H1 (cell line): ENCODE data around the gene PKD1L1. TPM values are rescaled to one million over a fixed set of nuclear protein-coding genes. Genes with fewer than 3 reads are reported as not detected.

Experiments
- CTCF ChIA-PET: fragments of 300-600 bp; sonication (Branson Sonifier 250); formaldehyde crosslinking; loops from one replicate; lab custom pipeline; 2021; ENCODE audit not compliant: partially characterized antibody; lab: Charles Lee
- POLR2A ChIA-PET: fragments of 300-600 bp; sonication (Branson Sonifier 250); formaldehyde crosslinking; loops from one replicate; lab custom pipeline; 2021; ENCODE audit warnings: inconsistent platforms; ENCODE audit not compliant: partially characterized antibody; lab: Charles Lee
- DNase-seq, 2 experiments: peaks; one replicate each; pipeline versions ENCODE4 v3.0.0 to v3.0.0-alpha.2; 2010 to 2022; ENCODE audit warnings: low spot score in 2 of 2, low read depth in 1 of 2, mixed read lengths in 1 of 2
- FAIRE-seq: peaks from 2 replicates; lab custom pipeline; 2011; peaks lifted over from hg19 to GRCh38; lab: Jason Lieb, UNC
- H2AFZ ChIP-seq: 2 replicates; pipeline ENCODE4 v1.8.1; 2012; ENCODE audit warnings: low read length, inconsistent platforms
- H2AK5ac ChIP-seq: 2 replicates; pipeline ENCODE4 v1.6.1; 2013; ENCODE audit warnings: low read depth, low read length
- H2BK120ac ChIP-seq: replicated peaks from 2 replicates; pipeline ENCODE3; 2013; ENCODE audit warnings: low read depth, low read length, inconsistent platforms
- H2BK12ac ChIP-seq: 2 replicates; pipeline ENCODE4 v1.6.1; 2013; ENCODE audit warnings: low read depth, low read length
- H2BK15ac ChIP-seq: 2 replicates; pipeline ENCODE4 v1.6.1; 2013; ENCODE audit warnings: low read length
- H2BK20ac ChIP-seq: 2 replicates; pipeline ENCODE4 v1.6.1; 2013; ENCODE audit warnings: low read length
- H2BK5ac ChIP-seq: 2 replicates; pipeline ENCODE4 v1.6.1; 2013; ENCODE audit warnings: low read depth, low read length
- H3K14ac ChIP-seq: 2 replicates; pipeline ENCODE4 v1.6.1; 2013; ENCODE audit warnings: inconsistent platforms; ENCODE audit not compliant: insufficient read length
- H3K18ac ChIP-seq: 2 replicates; pipeline ENCODE4 v1.6.1; 2013; ENCODE audit warnings: low read length; ENCODE audit errors: extremely low read depth
- H3K23ac ChIP-seq: 2 replicates; pipeline ENCODE4 v1.6.1; 2013; ENCODE audit warnings: inconsistent platforms; ENCODE audit not compliant: insufficient read length
- H3K23me2 ChIP-seq: 2 replicates; pipeline ENCODE4 v1.6.1; 2013; ENCODE audit warnings: low read depth, low read length
- H3K27ac ChIP-seq: 2 replicates; pipeline ENCODE4 v1.6.1; 2011; ENCODE audit warnings: low read depth, low read length, inconsistent platforms
- H3K27me3 ChIP-seq, 4 experiments: replicated peaks in 1 of 4; 1 replicate in 1 of 4; 2 replicates in 3 of 4; pipeline versions ENCODE4 v1.6.1 to v1.8.1; 2011 to 2013; ENCODE audit warnings: low read length in 3 of 4, mild to moderate bottlenecking in 3 of 4, inconsistent platforms in 2 of 4, mixed read lengths in 2 of 4, moderate library complexity in 1 of 4; ENCODE audit not compliant: control insufficient read depth in 3 of 4, insufficient read depth in 3 of 4; ENCODE audit errors: extremely low read depth in 1 of 4
- H3K36me3 ChIP-seq, 4 experiments: 2 replicates each; pipeline versions ENCODE4 v1.6.1 to v1.8.1; 2011 to 2013; ENCODE audit warnings: mild to moderate bottlenecking in 4 of 4, low read length in 3 of 4, moderate library complexity in 2 of 4, control low read depth in 1 of 4, inconsistent platforms in 1 of 4; ENCODE audit not compliant: insufficient read depth in 4 of 4, control insufficient read depth in 2 of 4
- H3K4ac ChIP-seq: replicated peaks from 2 replicates; pipeline ENCODE3; 2013; ENCODE audit warnings: low read length, low read depth, mixed read lengths, inconsistent platforms; ENCODE audit not compliant: insufficient read length
- H3K4me1 ChIP-seq, 4 experiments: replicated peaks in 1 of 4; 1 replicate in 1 of 4; 2 replicates in 3 of 4; pipeline versions ENCODE4 v1.6.1 to v1.8.1; 2011 to 2013; ENCODE audit warnings: low read length in 3 of 4, inconsistent platforms in 2 of 4, mixed read lengths in 1 of 4; ENCODE audit not compliant: insufficient read depth in 4 of 4, control insufficient read depth in 3 of 4
- H3K4me2 ChIP-seq, 2 experiments: 2 replicates each; pipeline versions ENCODE4 v1.6.1 to v1.8.1; 2011 to 2013; ENCODE audit warnings: low read depth in 2 of 2, low read length in 2 of 2, control low read depth in 1 of 2, inconsistent platforms in 1 of 2, mild to moderate bottlenecking in 1 of 2; ENCODE audit not compliant: insufficient read depth in 1 of 2
- H3K4me3 ChIP-seq, 4 experiments: fragments of 200-600, 300-600 bp in 1 of 4; sonication (generic), shearing (Covaris generic), sonication (Bioruptor Twin) in 1 of 4; 2 replicates each; pipeline versions ENCODE4 v1.5.1 to v1.8.1; 2011 to 2016; ENCODE audit warnings: low read length in 4 of 4, low read depth in 3 of 4, control low read depth in 2 of 4, inconsistent platforms in 2 of 4, mild to moderate bottlenecking in 2 of 4, mixed read lengths in 1 of 4, moderate library complexity in 1 of 4; ENCODE audit not compliant: insufficient read depth in 2 of 4; ENCODE audit errors: extremely low read depth in 1 of 4
- H3K56ac ChIP-seq: replicated peaks from 2 replicates; pipeline ENCODE3; 2013; ENCODE audit warnings: low read depth, mild to moderate bottlenecking, mixed read lengths, low read length, inconsistent platforms; ENCODE audit not compliant: insufficient read length
- H3K79me1 ChIP-seq: 2 replicates; pipeline ENCODE4 v1.6.1; 2013; ENCODE audit warnings: low read depth, low read length, control low read depth
- H3K79me2 ChIP-seq, 2 experiments: 2 replicates each; pipeline versions ENCODE4 v1.6.1 to v1.8.1; 2012 to 2013; ENCODE audit warnings: low read length in 2 of 2, mild to moderate bottlenecking in 2 of 2, inconsistent platforms in 1 of 2; ENCODE audit not compliant: insufficient read depth in 2 of 2, control insufficient read depth in 1 of 2
- H3K9ac ChIP-seq, 4 experiments: replicated peaks in 1 of 4; 1 replicate in 1 of 4; 2 replicates in 3 of 4; pipeline versions ENCODE4 v1.6.1 to v1.8.1; 2011 to 2013; ENCODE audit warnings: low read depth in 3 of 4, low read length in 3 of 4, control low read depth in 2 of 4, mild to moderate bottlenecking in 2 of 4, moderate library complexity in 2 of 4, inconsistent platforms in 1 of 4; ENCODE audit errors: extremely low read depth in 1 of 4
- H3K9me3 ChIP-seq, 2 experiments: 2 replicates each; pipeline versions ENCODE4 v1.6.1 to v1.8.1; 2012 to 2013; ENCODE audit warnings: mild to moderate bottlenecking in 2 of 2, moderate library complexity in 2 of 2, control low read depth in 1 of 2, inconsistent platforms in 1 of 2, low read depth in 1 of 2, low read length in 1 of 2, mixed read lengths in 1 of 2; ENCODE audit not compliant: insufficient read depth in 2 of 2
- H4K20me1 ChIP-seq, 2 experiments: replicated peaks in 1 of 2; 2 replicates each; pipeline versions ENCODE3 to v1.8.1; 2011 to 2013; ENCODE audit warnings: inconsistent platforms in 2 of 2, low read length in 2 of 2, mild to moderate bottlenecking in 1 of 2; ENCODE audit not compliant: insufficient read depth in 2 of 2, control insufficient read depth in 1 of 2
- H4K5ac ChIP-seq: 2 replicates; pipeline ENCODE4 v1.6.1; 2013; ENCODE audit warnings: low read length, low read depth, mixed read lengths, inconsistent platforms; ENCODE audit not compliant: insufficient read length
- H4K8ac ChIP-seq: 2 replicates; pipeline ENCODE4 v1.8.0; 2013; ENCODE audit warnings: mild to moderate bottlenecking, moderate library complexity, low read length, inconsistent platforms; ENCODE audit not compliant: insufficient read depth; ENCODE audit errors: extremely low read depth
- H4K91ac ChIP-seq: replicated peaks from 2 replicates; pipeline ENCODE3; 2013; ENCODE audit warnings: low read length, mixed read lengths, inconsistent platforms; ENCODE audit not compliant: insufficient read length
- CTCF ChIP-seq, 3 experiments: IDR thresholded peaks; 1 replicate in 2 of 3; 2 replicates in 1 of 3; pipeline versions ENCODE4 v1.5.1 to v1.6.1; 2011; ENCODE audit warnings: low read length in 3 of 3, mild to moderate bottlenecking in 3 of 3, inconsistent platforms in 2 of 3, low read depth in 1 of 3, moderate library complexity in 1 of 3; ENCODE audit not compliant: insufficient read depth in 1 of 3; ENCODE audit errors: control extremely low read depth in 1 of 3
- EGR1 ChIP-seq: IDR thresholded peaks from 2 replicates; pipeline ENCODE4 v1.6.1; 2011; ENCODE audit warnings: low read depth, low read length, borderline replicate concordance
- KDM5A ChIP-seq: fragments of 200-600 bp; IDR thresholded peaks from 2 replicates; pipeline ENCODE4 v1.7.1; 2012; ENCODE audit warnings: mild to moderate bottlenecking, low read length, inconsistent platforms, mixed read lengths
- NRF1 ChIP-seq: IDR thresholded peaks from 2 replicates; pipeline ENCODE4 v1.6.1; 2011; ENCODE audit warnings: mild to moderate bottlenecking, low read depth, low read length, improper control_type of control experiment
- RAD21 ChIP-seq, 2 experiments: IDR thresholded peaks in 1 of 2; conservative IDR thresholded peaks in 1 of 2; 2 replicates each; pipeline ENCODE4 v1.6.1; 2011; ENCODE audit warnings: low read depth in 2 of 2, low read length in 2 of 2, improper control_type of control experiment in 1 of 2, inconsistent platforms in 1 of 2, mild to moderate bottlenecking in 1 of 2, moderate library complexity in 1 of 2
- RXRA ChIP-seq: IDR thresholded peaks from 2 replicates; pipeline ENCODE4 v1.6.1; 2011; ENCODE audit warnings: low read depth, mild to moderate bottlenecking, low read length, moderate library complexity; ENCODE audit not compliant: insufficient read depth
- WGBS, 2 experiments: shearing (Covaris generic) in 1 of 2; methylation state at CpG; one replicate each; pipeline versions ENCODE4 v1.1.6 to v1.1.7; 2013 to 2015; ENCODE audit warnings: low lambda C conversion rate in 2 of 2, mixed read lengths in 2 of 2, inconsistent platforms in 1 of 2, low coverage in 1 of 2, missing lambda C conversion rate in 1 of 2; ENCODE audit not compliant: insufficient replicate concordance in 2 of 2, insufficient coverage in 1 of 2, insufficient read length in 1 of 2; ENCODE audit errors: extremely low coverage in 1 of 2, missing lambda C conversion rate in 1 of 2; 5-methylcytosine and 5-hydroxymethylcytosine counted together
- polyA plus RNA-seq, 7 experiments: library from polyadenylated mRNA; depleted of rRNA in 3 of 7; stranded (reverse) in 5 of 7; unstranded in 2 of 7; fragments of >200 nt in 5 of 7; fragments of 200-250 nt in 2 of 7; gene quantifications; 1 replicate in 5 of 7; 2 replicates in 1 of 7; 4 replicates in 1 of 7; pipeline versions ENCODE4 v1.2.1 to v1.2.3, GENCODE V29; 2011 to 2013; ENCODE audit warnings: missing spikeins in 2 of 7, mixed read lengths in 2 of 7
- total RNA-seq: library from RNA; stranded (reverse); fragmentation: NEBNext Ultra II Directional; extraction: Animal tissue kit (Norgen Biotek cat#: 25700); gene quantifications from 2 replicates; pipeline ENCODE4 v1.2.1, GENCODE V29; 2021
- TF ChIP-seq, protein P1 (sequence below): IDR thresholded peaks from 2 replicates; pipeline ENCODE4 v1.6.1; 2011; ENCODE audit warnings: low read depth, mild to moderate bottlenecking, low read length; ENCODE audit not compliant: insufficient read depth

The PKD1L1 gene
- total and polyA plus RNA-seq, 2 of the 8 experiments (the other 6 are each of a cell fraction or from before 2014, with no cell fraction given): 0.22 to 0.35 TPM

DNA sequence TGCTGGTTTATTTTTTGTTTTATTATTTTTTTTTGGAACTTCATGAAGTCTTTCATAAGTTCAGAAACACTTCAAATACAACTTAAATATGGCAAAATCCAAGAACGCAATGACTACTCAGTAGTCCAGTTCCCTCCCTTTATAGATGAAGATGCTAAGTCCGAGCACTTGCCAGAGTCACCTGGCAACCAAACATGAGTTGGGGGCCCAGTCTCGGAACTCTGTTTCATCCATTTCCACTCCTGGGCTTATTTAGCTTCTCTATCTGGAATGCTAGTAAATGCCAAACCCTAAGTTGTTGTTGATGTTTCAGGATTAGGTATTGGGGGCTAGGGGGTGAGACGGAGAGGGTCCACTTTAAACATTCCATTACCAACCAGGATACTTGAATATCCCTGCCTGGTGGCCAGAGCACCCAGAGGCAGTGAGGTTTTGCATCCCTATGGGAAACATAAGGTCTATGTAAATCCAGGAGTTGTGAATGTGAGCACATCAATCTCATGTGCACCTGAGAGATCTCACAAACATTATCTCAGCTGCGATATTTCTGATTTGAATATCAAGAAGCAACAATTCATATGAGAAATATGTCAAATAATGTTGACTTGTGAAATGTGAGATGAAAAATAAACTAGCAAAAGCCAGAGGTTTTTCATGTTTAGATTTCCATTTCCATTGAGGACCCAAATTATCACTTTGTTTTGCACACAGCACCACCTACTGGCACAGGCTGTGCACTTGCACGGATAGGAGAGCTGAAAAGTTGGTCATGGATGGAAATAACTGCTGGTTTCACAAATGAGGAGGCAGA is 129.3 kb downstream of the PKD1L1 start:
- H2AK5ac ChIP-seq: no peak overlapping the region
- WGBS, 2 experiments: 55% methylated on average over 6 of the region's 6 CpGs; no CpG with 5 or more reads in 1 of the 2 experiments
- H3K23me2 ChIP-seq: no peaks in the 10 kb centered on the region
- H4K5ac ChIP-seq: no peak overlapping the region
- H2BK5ac ChIP-seq: no peak overlapping the region
- CTCF ChIA-PET: interaction anchor here (0.5 to 4.0 kb wide), 44 partner anchors 8 to 631 kb away, joined by 3 to 40 read pairs (median 4); no protein-coding TSS in a partner anchor
- H3K4me1 ChIP-seq: peaks cover 0 to 5% (median 2%) of the 10 kb centered on the region in 4 experiments; a peak in 2 of 7 replicates
- no peak overlapping the region for H3K14ac ChIP-seq
- no peak overlapping the region for H2BK12ac ChIP-seq
- H4K20me1 ChIP-seq: no peaks in the 10 kb centered on the region
- H3K9me3 ChIP-seq: no peaks in the 10 kb centered on the region
- H3K27me3 ChIP-seq: no peaks in the 10 kb centered on the region
- H3K4me2 ChIP-seq: no peak overlapping the region
- no peak overlapping the region for H4K91ac ChIP-seq
- FAIRE-seq (peak; percentile 28), DNase-seq (peak in 1 of 2 experiments; percentile 73)
- no peak overlapping the region for H3K4ac ChIP-seq
- H3K79me2 ChIP-seq: no peaks in the 10 kb centered on the region
- H3K79me1 ChIP-seq: no peaks in the 10 kb centered on the region
- no peak overlapping the region for H3K27ac ChIP-seq
- H3K56ac ChIP-seq: no peak overlapping the region
- no peak overlapping the region for H2BK20ac ChIP-seq
- POLR2A ChIA-PET: interaction anchor here (0.6 kb wide), 1 partner anchor 139 kb away, joined by 3 read pairs; no protein-coding TSS in a partner anchor
- no peak overlapping the region for H3K9ac ChIP-seq
- no peaks in the 10 kb centered on the region for H3K36me3 ChIP-seq
- no peak overlapping the region for H3K23ac ChIP-seq
- no peak overlapping the region for H3K18ac ChIP-seq
- no peak overlapping the region for H2BK120ac ChIP-seq
- no peak overlapping the region for H4K8ac ChIP-seq
- H3K4me3 ChIP-seq: no peak overlapping the region
- no peak overlapping the region for H2BK15ac ChIP-seq
- no peak overlapping the region for H2AFZ ChIP-seq
- TF ChIP-seq NRF1 (no peak), CTCF (IDR thresholded peaks at IDR 0.05; ENCODE audit: control extremely low read depth in 1 of 3, insufficient read depth in 1 of 3, low read depth in 1 of 3, low read length in 3 of 3) (peak; percentile 69 to 97 (median 81)), EGR1 (no peak), RXRA (no peak), KDM5A (no peak), RAD21 (IDR thresholded peaks at IDR 0.05 in 1 of 2, conservative IDR thresholded peaks at IDR 0.05 in 1 of 2; ENCODE audit: low read depth in 2 of 2, low read length in 2 of 2) (peak; percentile 92 to 93)
- TF ChIP-seq, protein P1, sequence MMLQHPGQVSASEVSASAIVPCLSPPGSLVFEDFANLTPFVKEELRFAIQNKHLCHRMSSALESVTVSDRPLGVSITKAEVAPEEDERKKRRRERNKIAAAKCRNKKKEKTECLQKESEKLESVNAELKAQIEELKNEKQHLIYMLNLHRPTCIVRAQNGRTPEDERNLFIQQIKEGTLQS: no peak
